GM12873 (cell line): Measurements from ENCODE around the gene NREP.

Source experiments
- CTCF ChIP-seq: IDR thresholded peaks from 2 replicates; pipeline ENCODE4 v1.5.1; 2012; ENCODE audit warnings: low read depth, mild to moderate bottlenecking, moderate library complexity, low read length, control low read depth; ENCODE audit not compliant: insufficient read depth; ENCODE audit errors: missing control alignments

Gene NREP

GRCh38 chr5:111790295-111790694 is 33.3 kb upstream of the NREP start:
- TF ChIP-seq CTCF = no peak

GRCh38 chr5:111787006-111787405 is 30.0 kb upstream of the NREP start:
- no peak for TF ChIP-seq CTCF

- TF ChIP-seq CTCF = no peak
Measured at GRCh38 chr5:111784491-111785181, 27.6 kb upstream of the NREP start.

GRCh38 chr5:111783537-111783936 is 26.5 kb upstream of the NREP start:
- no peak for TF ChIP-seq CTCF

- TF ChIP-seq CTCF = no peak
Measured at GRCh38 chr5:111782216-111782615, 25.2 kb upstream of the NREP start.

- TF ChIP-seq CTCF = no peak
Measured at GRCh38 chr5:111781200-111781599, 24.2 kb upstream of the NREP start.

- TF ChIP-seq CTCF = no peak
Measured at GRCh38 chr5:111779922-111780292, 22.9 kb upstream of the NREP start.
